GM04504 (cell line): ENCODE results near the gene ME3.
A peak's percentile ranks its signal among the peaks of the same experiment; 100 is the strongest.
"Not testable (repeated sequence)": the region's sequence is repeated elsewhere in the genome, so short reads cannot be mapped to it uniquely, and the experiment has no call there.

Source experiments
- DNase-seq: peaks from one replicate; pipeline ENCODE4 v3.0.0-alpha.2; 2012; ENCODE audit warnings: low read depth

ME3 gene

GRCh38 chr11:86427441-86427840 is 245.0 kb downstream of the ME3 start:
- no peak for DNase-seq

- DNase-seq: not testable (repeated sequence)
Observed at GRCh38 chr11:86423488-86423887, 248.9 kb downstream of the ME3 start.

- no peak for DNase-seq
Observed at GRCh38 chr11:86422371-86422770, 250.0 kb downstream of the ME3 start.

- DNase-seq: no peak
Observed at GRCh38 chr11:86421946-86422345, 250.5 kb downstream of the ME3 start.

DNA sequence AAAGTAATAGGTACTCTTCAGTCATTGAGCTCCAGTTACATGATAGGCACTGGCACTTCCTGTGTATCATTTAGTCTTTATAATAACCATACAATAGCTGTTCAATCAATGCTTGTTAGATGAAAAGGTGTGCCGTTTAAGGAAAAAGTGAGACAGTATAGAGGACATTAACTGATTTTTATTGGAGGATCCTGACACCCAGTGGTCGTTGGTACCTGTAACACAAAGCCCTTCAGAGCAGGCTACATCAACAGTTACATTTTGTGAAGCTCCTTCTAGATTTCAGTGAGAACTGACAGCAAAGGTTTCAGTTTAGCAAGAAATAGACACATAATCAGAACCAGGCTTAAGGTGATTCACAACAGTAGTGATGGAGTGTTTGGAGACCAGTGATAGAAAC is 253.5 kb downstream of the ME3 start:
- DNase-seq: no peak

DNA sequence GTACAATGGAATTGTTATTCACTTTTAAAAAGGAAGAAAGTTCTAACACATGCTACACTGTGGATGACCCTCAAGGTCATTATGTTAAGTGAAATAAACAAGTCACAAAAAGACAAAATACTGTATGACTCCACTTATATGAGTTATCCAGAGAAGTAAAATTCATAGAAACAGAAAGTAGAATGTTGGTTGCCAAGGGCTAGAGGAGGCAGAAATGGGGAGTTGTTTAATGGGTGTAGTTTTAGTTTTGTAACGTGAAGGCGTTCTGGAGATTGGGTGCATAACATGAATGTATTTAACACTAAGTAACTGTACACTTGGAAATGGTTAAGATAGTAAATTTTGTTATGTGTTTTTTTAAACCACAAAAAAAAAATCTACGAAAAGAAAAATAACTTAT is 253.9 kb downstream of the ME3 start:
- no peak for DNase-seq

GRCh38 chr11:86418106-86418505 is 254.3 kb downstream of the ME3 start:
- DNase-seq: no peak

DNA sequence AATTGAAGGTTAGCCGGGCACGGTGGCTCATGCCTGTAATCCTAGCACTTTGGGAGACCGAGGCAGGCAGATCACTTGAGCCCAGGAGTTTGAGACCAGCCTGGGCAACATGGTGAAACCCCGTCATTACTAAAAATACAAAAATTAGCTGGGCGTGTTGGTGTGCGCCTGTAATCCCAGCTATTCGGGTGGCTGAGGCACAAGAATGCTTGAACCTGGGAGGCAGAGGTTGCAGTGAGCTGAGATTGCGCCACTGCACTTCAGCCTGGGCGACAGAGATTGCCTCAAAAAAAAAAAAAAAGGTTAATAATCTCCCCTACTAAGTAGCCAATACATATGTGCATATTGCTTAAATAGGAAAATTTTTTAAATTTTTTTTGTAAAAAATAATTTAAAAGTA is 255.5 kb downstream of the ME3 start:
- not testable (repeated sequence) for DNase-seq

GRCh38 chr11:86416494-86416893 is 255.9 kb downstream of the ME3 start:
- DNase-seq: no peak

GRCh38 chr11:86415026-86415425 is 257.4 kb downstream of the ME3 start:
- DNase-seq: no peak

- no peak for DNase-seq
Observed at GRCh38 chr11:86414032-86414431, 258.4 kb downstream of the ME3 start.

DNA sequence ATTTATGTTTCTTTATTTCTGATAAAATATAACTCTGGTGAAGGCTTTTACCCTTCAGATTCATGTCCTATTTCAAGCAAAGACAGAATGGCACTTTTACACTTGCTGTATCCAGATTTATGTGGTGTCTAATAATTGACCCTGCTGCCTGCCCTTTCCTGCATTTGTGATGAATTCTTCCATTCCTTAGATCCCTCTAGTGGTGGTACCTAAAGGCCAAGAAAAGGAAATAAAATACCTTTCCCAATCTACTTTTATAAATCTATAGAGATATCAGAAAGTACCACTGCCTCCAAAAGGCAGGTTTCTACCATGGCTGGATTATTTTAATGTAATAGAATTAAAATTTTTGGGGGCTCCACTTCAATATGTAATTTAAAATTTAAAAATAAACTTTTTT is 263.6 kb downstream of the ME3 start:
- DNase-seq: no peak

DNA sequence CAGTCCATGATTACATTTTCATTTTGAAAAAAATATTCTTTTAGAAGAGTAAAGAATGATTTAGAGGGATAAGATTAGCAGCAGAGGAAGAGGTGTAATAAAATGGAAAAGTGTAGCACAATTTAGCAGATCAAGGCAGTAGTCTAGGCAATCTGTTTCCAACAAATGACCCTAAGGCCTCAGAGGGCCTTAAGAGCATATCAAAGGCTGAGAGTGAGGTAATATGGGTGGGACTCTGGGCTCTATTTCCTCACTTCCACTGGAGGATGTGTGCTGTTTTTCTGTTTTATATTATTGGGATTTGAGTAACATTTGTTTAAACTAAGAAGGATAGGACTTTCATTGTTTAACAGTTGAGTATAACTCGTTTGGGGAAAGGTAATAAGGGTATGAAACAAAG is 269.0 kb downstream of the ME3 start:
- DNase-seq: no peak

- DNase-seq: no peak
Observed at GRCh38 chr11:86398106-86398505, 274.3 kb downstream of the ME3 start.

GRCh38 chr11:86397351-86397750 is 275.1 kb downstream of the ME3 start:
- no peak for DNase-seq

DNA sequence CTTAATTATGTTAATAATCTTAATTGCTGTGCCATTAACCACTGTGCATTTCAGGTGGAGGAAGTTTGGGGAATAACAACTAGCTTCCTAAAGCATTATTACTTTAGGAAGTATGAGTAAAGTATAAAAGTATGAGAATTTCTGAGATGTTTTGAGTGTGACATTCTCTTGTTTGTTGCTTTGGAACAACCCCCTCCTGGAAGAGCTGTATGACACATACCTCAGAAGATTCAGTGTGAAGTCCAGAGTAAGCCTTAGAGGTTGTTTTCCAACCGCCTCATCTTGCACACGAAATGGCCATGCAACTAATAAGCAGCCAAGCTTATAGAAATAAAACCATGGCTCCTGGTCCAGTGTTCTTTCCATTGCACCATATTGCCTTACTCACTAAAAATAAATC is 276.0 kb downstream of the ME3 start:
- peak; percentile 43 for DNase-seq

GRCh38 chr11:86395061-86395551 is 277.3 kb downstream of the ME3 start:
- no peak for DNase-seq
